GM15510 (cell line): ENCODE measurements around the gene OR4F6.

Experiments used
- POLR2A ChIP-seq: IDR thresholded peaks from 3 replicates; pipeline ENCODE4 v1.6.1; 2011; ENCODE audit warnings: borderline replicate concordance; ENCODE audit not compliant: insufficient read length; ENCODE audit errors: extremely low read depth

OR4F6 gene

GRCh38 chr15:101808201-101808600 lies 4.9 kb downstream of the OR4F6 start:
- no peak for TF ChIP-seq POLR2A

- no peak for TF ChIP-seq POLR2A
Observed at GRCh38 chr15:101810456-101810855, 7.1 kb downstream of the OR4F6 start.

GRCh38 chr15:101810876-101811275 lies 7.6 kb downstream of the OR4F6 start:
- no peak for TF ChIP-seq POLR2A

GRCh38 chr15:101811902-101812301 lies 8.6 kb downstream of the OR4F6 start, which contains the start of gene OR4F15:
OR4F15 (plus strand) TSS chr15:101812202; CDS start chr15:101818187, 5,985 bp downstream.
- TF ChIP-seq POLR2A: no peak

- no peak for TF ChIP-seq POLR2A
Observed at GRCh38 chr15:101813803-101814534, 10.7 kb downstream of the OR4F6 start.

- TF ChIP-seq POLR2A: no peak
Observed at GRCh38 chr15:101820781-101821180, 17.5 kb downstream of the OR4F6 start.

- TF ChIP-seq POLR2A: no peak
Observed at GRCh38 chr15:101827257-101827656, 23.9 kb downstream of the OR4F6 start.

- TF ChIP-seq POLR2A: no peak
Observed at GRCh38 chr15:101828774-101829173, 25.5 kb downstream of the OR4F6 start.

- no peak for TF ChIP-seq POLR2A
Observed at GRCh38 chr15:101841656-101842055, 38.3 kb downstream of the OR4F6 start.

- TF ChIP-seq POLR2A: no peak
Observed at GRCh38 chr15:101844916-101845315, 41.6 kb downstream of the OR4F6 start.

GRCh38 chr15:101852356-101852755 lies 49.0 kb downstream of the OR4F6 start:
- TF ChIP-seq POLR2A: no peak
